ENCODE results near the gene ATXN1. TPM values are rescaled to one million over a fixed set of nuclear protein-coding genes. Genes with fewer than 3 reads are reported as not detected.

Gene ATXN1
- total and polyA plus RNA-seq, 2 of the 8 experiments (the other 6 are each of a cell fraction or from before 2014, with no cell fraction given): 1.6 to 4.0 TPM

- no peak for FAIRE-seq
- no peaks in the 10 kb centered on the region for H3K9me3 ChIP-seq (ENCODE audit: insufficient read depth in 2 of 2, low read depth in 1 of 2, low read length in 1 of 2)
- no peak overlapping the region for H3K14ac ChIP-seq (ENCODE audit: insufficient read length)
- H3K4me2 ChIP-seq (ENCODE audit: insufficient read depth in 1 of 2, low read depth in 2 of 2, low read length in 2 of 2): no peak overlapping the region
- H2AK5ac ChIP-seq (ENCODE audit: low read depth, low read length): no peak overlapping the region
- H4K91ac ChIP-seq (replicated peaks; ENCODE audit: insufficient read length, low read length): no peak overlapping the region
- no peak overlapping the region for H3K23ac ChIP-seq (ENCODE audit: insufficient read length)
- POLR2A ChIA-PET (ENCODE audit: partially characterized antibody): interaction anchor here (0.8 kb wide), 1 partner anchor 9 kb away, joined by 3 read pairs; no protein-coding TSS in a partner anchor
- WGBS, 2 experiments (ENCODE audit: extremely low coverage in 1 of 2, insufficient coverage in 1 of 2, insufficient read length in 1 of 2, insufficient replicate concordance in 2 of 2, low coverage in 1 of 2, low lambda C conversion rate in 2 of 2, missing lambda C conversion rate in 1 of 2): 84% methylated on average over 10 of the region's 10 CpGs; no CpG with 5 or more reads in 1 of the 2 experiments
- H2BK20ac ChIP-seq (ENCODE audit: low read length): no peak overlapping the region
- H2BK15ac ChIP-seq (ENCODE audit: low read length): no peak overlapping the region
- H3K9ac ChIP-seq (replicated peaks in 1 of 4; ENCODE audit: extremely low read depth in 1 of 4, low read depth in 3 of 4, low read length in 3 of 4): no peak overlapping the region
- DNase-seq (ENCODE audit: low read depth in 1 of 2, low spot score in 2 of 2): no peak
- CTCF ChIA-PET (ENCODE audit: partially characterized antibody): interaction anchor here (0.6 to 9.7 kb wide), 9 partner anchors 10 to 425 kb away, joined by 3 to 84 read pairs (median 4); no protein-coding TSS in a partner anchor
- no peak overlapping the region for H4K5ac ChIP-seq (ENCODE audit: insufficient read length, low read depth, low read length)
- no peaks in the 10 kb centered on the region for H4K20me1 ChIP-seq (replicated peaks in 1 of 2; ENCODE audit: control insufficient read depth in 1 of 2, insufficient read depth in 2 of 2, low read length in 2 of 2)
- H4K8ac ChIP-seq (ENCODE audit: extremely low read depth, insufficient read depth, low read length): no peak overlapping the region
- no peak overlapping the region for H2BK120ac ChIP-seq (replicated peaks; ENCODE audit: low read depth, low read length)
- H2BK12ac ChIP-seq (ENCODE audit: low read depth, low read length): no peak overlapping the region
- H3K79me1 ChIP-seq (ENCODE audit: low read depth, low read length): no peaks in the 10 kb centered on the region
- no peaks in the 10 kb centered on the region for H3K23me2 ChIP-seq (ENCODE audit: low read depth, low read length)
- H3K4ac ChIP-seq (replicated peaks; ENCODE audit: insufficient read length, low read depth, low read length): no peak overlapping the region
- no peaks in the 10 kb centered on the region for H3K27me3 ChIP-seq (replicated peaks in 1 of 4; ENCODE audit: control insufficient read depth in 3 of 4, extremely low read depth in 1 of 4, insufficient read depth in 3 of 4, low read length in 3 of 4)
- H3K56ac ChIP-seq (replicated peaks; ENCODE audit: insufficient read length, low read depth, low read length): no peak overlapping the region
- H2AFZ ChIP-seq (ENCODE audit: low read length): no peak overlapping the region; the same call in 1 of the 2 replicates
- H2BK5ac ChIP-seq (ENCODE audit: low read depth, low read length): no peak overlapping the region
- H3K36me3 ChIP-seq (ENCODE audit: control insufficient read depth in 2 of 4, insufficient read depth in 4 of 4, low read length in 3 of 4): no peaks in the 10 kb centered on the region
- H3K79me2 ChIP-seq (ENCODE audit: control insufficient read depth in 1 of 2, insufficient read depth in 2 of 2, low read length in 2 of 2): no peaks in the 10 kb centered on the region
- H3K4me3 ChIP-seq (ENCODE audit: extremely low read depth in 1 of 4, insufficient read depth in 2 of 4, low read depth in 3 of 4, low read length in 4 of 4): no peak overlapping the region
- H3K27ac ChIP-seq (ENCODE audit: low read depth, low read length): no peak overlapping the region
- no peak overlapping the region for H3K18ac ChIP-seq (ENCODE audit: extremely low read depth, low read length)
- H3K4me1 ChIP-seq (replicated peaks in 1 of 4; ENCODE audit: control insufficient read depth in 3 of 4, insufficient read depth in 4 of 4, low read length in 3 of 4): peaks cover 0 to 3% (median 0%) of the 10 kb centered on the region in 4 experiments; a peak in 1 of 7 replicates
- TF ChIP-seq ASH2L (IDR thresholded peaks at IDR 0.05; ENCODE audit: low read length) (no peak), HDAC6 (IDR thresholded peaks at IDR 0.05; ENCODE audit: low read depth, low read length) (no peak), USF2 (IDR thresholded peaks at IDR 0.05; ENCODE audit: low read length) (no peak), ATF2 (IDR thresholded peaks at IDR 0.05; ENCODE audit: low read length) (no peak), E2F6 (IDR thresholded peaks at IDR 0.05) (no peak), EP300 (IDR thresholded peaks at IDR 0.05; ENCODE audit: borderline replicate concordance in 1 of 2, low read depth in 2 of 2, low read length in 2 of 2) (no peak), ATF3 (IDR thresholded peaks at IDR 0.05; ENCODE audit: insufficient read depth, low read depth, low read length) (no peak)
Observed at GRCh38 chr6:16338577-16339264, 422.5 kb downstream of the ATXN1 start.
